ENCODE data around the gene PDE11A. TPM values are rescaled to one million over a fixed set of nuclear protein-coding genes. Genes with fewer than 3 reads are reported as not detected.

Gene PDE11A
- total and polyA plus RNA-seq, 2 experiments from 2014 or later, result 0.34 to 0.86 TPM

GRCh38 chr2:177584030-177584692, 488.4 kb downstream of the PDE11A start:
- no peak overlapping the region for H2AFZ ChIP-seq
- DNase-seq, result no peak
- H4K20me1 ChIP-seq (ENCODE audit: insufficient read depth), result no peaks in the 10 kb centered on the region
- no peaks in the 10 kb centered on the region for H3K27me3 ChIP-seq (replicated peaks; ENCODE audit: insufficient read depth)
- H3K9ac ChIP-seq, result no peak overlapping the region
- in situ Hi-C loops (cut with MboI), result no loop called here
- H3K4me3 ChIP-seq, result no peak overlapping the region
- no peaks in the 10 kb centered on the region for H3K9me3 ChIP-seq (ENCODE audit: low read depth)
- no peaks in the 10 kb centered on the region for H3K9me2 ChIP-seq (ENCODE audit: insufficient read depth)
- 71 to 79% methylated on average over 6 of the region's 6 CpGs for WGBS, 2 experiments (ENCODE audit: low coverage in 1 of 2, low lambda C conversion rate in 2 of 2, missing lambda C conversion rate in 2 of 2)
- no peak overlapping the region for H3K4me2 ChIP-seq (ENCODE audit: unreplicated experiment)
- H3K36me3 ChIP-seq (ENCODE audit: low read depth), result no peaks in the 10 kb centered on the region
- TF ChIP-seq EZH2 (IDR thresholded peaks at IDR 0.05; ENCODE audit: insufficient read depth, poor library complexity, severe bottlenecking) (no peak), EZH2phosphoT487 (IDR thresholded peaks at IDR 0.05; ENCODE audit: insufficient read depth, low read depth) (no peak)
- H3F3A ChIP-seq (ENCODE audit: insufficient read depth), result no peaks in the 10 kb centered on the region
- H3K4me1 ChIP-seq (ENCODE audit: insufficient read depth), result no peaks in the 10 kb centered on the region
- H3K79me2 ChIP-seq (ENCODE audit: insufficient read depth), result no peaks in the 10 kb centered on the region
- H3K27ac ChIP-seq, result no peak overlapping the region

- Histone ChIP-seq H3K27ac (no peak overlapping the region), H3F3A (ENCODE audit: insufficient read depth) (no peaks in the 10 kb centered on the region), H3K9ac (no peak overlapping the region), H3K9me3 (ENCODE audit: low read depth) (no peaks in the 10 kb centered on the region), H3K27me3 (replicated peaks; ENCODE audit: insufficient read depth) (no peaks in the 10 kb centered on the region), H2AFZ (no peak overlapping the region), H3K36me3 (ENCODE audit: low read depth) (no peaks in the 10 kb centered on the region), H3K4me2 (ENCODE audit: unreplicated experiment) (no peak overlapping the region), H3K4me1 (ENCODE audit: insufficient read depth) (no peaks in the 10 kb centered on the region), H3K4me3 (no peak overlapping the region), H4K20me1 (ENCODE audit: insufficient read depth) (no peaks in the 10 kb centered on the region), H3K9me2 (ENCODE audit: insufficient read depth) (no peaks in the 10 kb centered on the region), H3K79me2 (ENCODE audit: insufficient read depth) (no peaks in the 10 kb centered on the region)
- in situ Hi-C loops (cut with MboI), result no loop called here
- TF ChIP-seq EZH2phosphoT487 (IDR thresholded peaks at IDR 0.05; ENCODE audit: insufficient read depth, low read depth), result no peak
- TF ChIP-seq EZH2 (IDR thresholded peaks at IDR 0.05; ENCODE audit: insufficient read depth, poor library complexity, severe bottlenecking), result no peak
- DNase-seq, result no peak
- 41 to 67% methylated on average over 1 of the region's 1 CpG for WGBS, 2 experiments (ENCODE audit: low coverage in 1 of 2, low lambda C conversion rate in 2 of 2, missing lambda C conversion rate in 2 of 2)
Measured at GRCh38 chr2:177582000-177582399, 490.6 kb downstream of the PDE11A start.

- no peaks in the 10 kb centered on the region for H3K36me3 ChIP-seq (ENCODE audit: low read depth)
- no peaks in the 10 kb centered on the region for H3K9me2 ChIP-seq (ENCODE audit: insufficient read depth)
- no peak overlapping the region for H3K27ac ChIP-seq
- TF ChIP-seq EZH2 (IDR thresholded peaks at IDR 0.05; ENCODE audit: insufficient read depth, poor library complexity, severe bottlenecking) (no peak), EZH2phosphoT487 (IDR thresholded peaks at IDR 0.05; ENCODE audit: insufficient read depth, low read depth) (no peak)
- no peak overlapping the region for H2AFZ ChIP-seq
- no peak overlapping the region for H3K4me2 ChIP-seq (ENCODE audit: unreplicated experiment)
- in situ Hi-C loops (cut with MboI), result no loop called here
- H3K27me3 ChIP-seq (replicated peaks; ENCODE audit: insufficient read depth), result no peaks in the 10 kb centered on the region
- DNase-seq, result no peak
- WGBS, 2 experiments (ENCODE audit: low coverage in 1 of 2, low lambda C conversion rate in 2 of 2, missing lambda C conversion rate in 2 of 2), result 43 to 48% methylated on average over 3 of the region's 3 CpGs
- H3K4me1 ChIP-seq (ENCODE audit: insufficient read depth), result no peaks in the 10 kb centered on the region
- no peaks in the 10 kb centered on the region for H3F3A ChIP-seq (ENCODE audit: insufficient read depth)
- H3K4me3 ChIP-seq, result no peak overlapping the region
- H4K20me1 ChIP-seq (ENCODE audit: insufficient read depth), result no peaks in the 10 kb centered on the region
- no peaks in the 10 kb centered on the region for H3K9me3 ChIP-seq (ENCODE audit: low read depth)
- no peaks in the 10 kb centered on the region for H3K79me2 ChIP-seq (ENCODE audit: insufficient read depth)
- no peak overlapping the region for H3K9ac ChIP-seq
Measured at GRCh38 chr2:177579486-177580036, 493.0 kb downstream of the PDE11A start.

GRCh38 chr2:177578454-177578853, 494.1 kb downstream of the PDE11A start:
- TF ChIP-seq EZH2 (IDR thresholded peaks at IDR 0.05; ENCODE audit: insufficient read depth, poor library complexity, severe bottlenecking) (no peak), EZH2phosphoT487 (IDR thresholded peaks at IDR 0.05; ENCODE audit: insufficient read depth, low read depth) (no peak)

More at GRCh38 chr2:177578454-177578853, 494.1 kb downstream of the PDE11A start:
- Histone ChIP-seq H3K9ac (no peak overlapping the region), H4K20me1 (ENCODE audit: insufficient read depth) (no peaks in the 10 kb centered on the region), H3K9me3 (ENCODE audit: low read depth) (no peaks in the 10 kb centered on the region), H3K27ac (no peak overlapping the region), H3K4me2 (ENCODE audit: unreplicated experiment) (no peak overlapping the region), H3K79me2 (ENCODE audit: insufficient read depth) (no peaks in the 10 kb centered on the region), H3K4me3 (no peak overlapping the region), H3K9me2 (ENCODE audit: insufficient read depth) (no peaks in the 10 kb centered on the region), H3F3A (ENCODE audit: insufficient read depth) (no peaks in the 10 kb centered on the region), H2AFZ (no peak overlapping the region), H3K27me3 (replicated peaks; ENCODE audit: insufficient read depth) (no peaks in the 10 kb centered on the region), H3K36me3 (ENCODE audit: low read depth) (no peaks in the 10 kb centered on the region), H3K4me1 (ENCODE audit: insufficient read depth) (no peaks in the 10 kb centered on the region)
- no peak for DNase-seq
- in situ Hi-C loops (cut with MboI), result no loop called here
- WGBS, 2 experiments (ENCODE audit: low coverage in 1 of 2, low lambda C conversion rate in 2 of 2, missing lambda C conversion rate in 2 of 2), result 29 to 35% methylated on average over 3 of the region's 3 CpGs

Data from GM23248 (cell line).